ENCODE results near the gene TMEM250. TPM values are rescaled to one million over a fixed set of nuclear protein-coding genes. Genes with fewer than 3 reads are reported as not detected.

TMEM250 gene
- total RNA-seq, 4 donors from 2014 or later, result 34.7 to 75.0 (median 69.2) TPM

DNA sequence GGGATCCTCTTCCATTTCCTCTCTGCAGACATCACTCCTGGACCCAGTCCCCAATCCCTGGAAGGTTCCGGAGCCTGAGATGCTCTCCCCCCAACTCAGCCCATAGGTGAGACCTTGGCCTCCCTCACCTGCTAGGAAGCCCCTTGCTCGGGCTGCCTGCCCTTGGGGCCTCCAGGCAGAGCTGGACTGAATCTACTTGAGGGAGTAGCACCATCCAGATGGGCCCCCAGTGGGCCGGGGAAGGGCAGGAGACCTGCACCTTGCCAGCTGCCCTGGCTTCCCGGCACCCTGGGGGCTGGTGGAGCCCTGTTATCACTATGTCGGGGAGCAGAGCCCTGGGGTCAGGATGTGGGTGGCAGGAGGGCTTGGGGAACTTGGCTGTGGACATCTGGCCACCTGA is 26.9 kb upstream of the TMEM250 start:
- DNase-seq, result no peak
- no peak overlapping the region for H3K27ac ChIP-seq
- H3K4me3 ChIP-seq, result no peak overlapping the region
- H3K36me3 ChIP-seq, result no peaks in the 10 kb centered on the region
- TF ChIP-seq, protein P1, sequence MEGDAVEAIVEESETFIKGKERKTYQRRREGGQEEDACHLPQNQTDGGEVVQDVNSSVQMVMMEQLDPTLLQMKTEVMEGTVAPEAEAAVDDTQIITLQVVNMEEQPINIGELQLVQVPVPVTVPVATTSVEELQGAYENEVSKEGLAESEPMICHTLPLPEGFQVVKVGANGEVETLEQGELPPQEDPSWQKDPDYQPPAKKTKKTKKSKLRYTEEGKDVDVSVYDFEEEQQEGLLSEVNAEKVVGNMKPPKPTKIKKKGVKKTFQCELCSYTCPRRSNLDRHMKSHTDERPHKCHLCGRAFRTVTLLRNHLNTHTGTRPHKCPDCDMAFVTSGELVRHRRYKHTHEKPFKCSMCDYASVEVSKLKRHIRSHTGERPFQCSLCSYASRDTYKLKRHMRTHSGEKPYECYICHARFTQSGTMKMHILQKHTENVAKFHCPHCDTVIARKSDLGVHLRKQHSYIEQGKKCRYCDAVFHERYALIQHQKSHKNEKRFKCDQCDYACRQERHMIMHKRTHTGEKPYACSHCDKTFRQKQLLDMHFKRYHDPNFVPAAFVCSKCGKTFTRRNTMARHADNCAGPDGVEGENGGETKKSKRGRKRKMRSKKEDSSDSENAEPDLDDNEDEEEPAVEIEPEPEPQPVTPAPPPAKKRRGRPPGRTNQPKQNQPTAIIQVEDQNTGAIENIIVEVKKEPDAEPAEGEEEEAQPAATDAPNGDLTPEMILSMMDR (IDR thresholded peaks at IDR 0.05), result no peak
- no peak for TF ChIP-seq POLR2A (IDR thresholded peaks at IDR 0.05)
- no peaks in the 10 kb centered on the region for H3K27me3 ChIP-seq
- H3K9me3 ChIP-seq, result no peaks in the 10 kb centered on the region
- no peaks in the 10 kb centered on the region for H3K4me1 ChIP-seq

DNA sequence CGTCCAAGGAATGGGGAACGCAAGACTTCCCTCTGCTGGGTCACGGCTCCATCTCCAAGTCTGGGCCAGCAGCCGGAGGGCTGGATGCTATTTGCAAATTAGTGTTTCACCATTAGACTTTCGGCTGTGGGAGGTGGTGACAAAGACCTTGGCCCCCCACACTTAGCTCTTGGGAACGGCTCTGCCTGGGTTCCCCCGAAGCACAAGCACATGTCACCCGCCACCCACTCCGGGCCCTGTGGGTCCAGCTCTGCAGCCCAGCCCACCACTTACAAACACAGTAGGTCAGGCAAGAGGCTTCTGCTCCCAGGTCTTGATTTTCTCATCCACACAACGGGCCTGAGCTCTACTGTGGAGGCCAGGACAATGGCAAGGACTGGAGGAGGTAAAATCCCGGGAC is 25.8 kb upstream of the TMEM250 start:
- TF ChIP-seq, protein P1 (IDR thresholded peaks at IDR 0.05), result no peak
- no peak for TF ChIP-seq POLR2A (IDR thresholded peaks at IDR 0.05)
- Histone ChIP-seq H3K27ac (no peak overlapping the region), H3K9me3 (no peaks in the 10 kb centered on the region), H3K4me3 (no peak overlapping the region), H3K4me1 (no peaks in the 10 kb centered on the region), H3K36me3 (no peaks in the 10 kb centered on the region), H3K27me3 (no peaks in the 10 kb centered on the region)
- no peak for DNase-seq

GRCh38 chr9:136143215-136144001 is 24.7 kb upstream of the TMEM250 start:
- Histone ChIP-seq H3K4me3 (no peak overlapping the region), H3K9me3 (no peaks in the 10 kb centered on the region), H3K4me1 (no peaks in the 10 kb centered on the region), H3K36me3 (no peaks in the 10 kb centered on the region), H3K27ac (no peak overlapping the region), H3K27me3 (no peaks in the 10 kb centered on the region)
- DNase-seq, result no peak
- TF ChIP-seq, protein P1 (IDR thresholded peaks at IDR 0.05), result peak in 2 of 6 experiments; percentile 5 to 12
- no peak for TF ChIP-seq POLR2A (IDR thresholded peaks at IDR 0.05)

DNA sequence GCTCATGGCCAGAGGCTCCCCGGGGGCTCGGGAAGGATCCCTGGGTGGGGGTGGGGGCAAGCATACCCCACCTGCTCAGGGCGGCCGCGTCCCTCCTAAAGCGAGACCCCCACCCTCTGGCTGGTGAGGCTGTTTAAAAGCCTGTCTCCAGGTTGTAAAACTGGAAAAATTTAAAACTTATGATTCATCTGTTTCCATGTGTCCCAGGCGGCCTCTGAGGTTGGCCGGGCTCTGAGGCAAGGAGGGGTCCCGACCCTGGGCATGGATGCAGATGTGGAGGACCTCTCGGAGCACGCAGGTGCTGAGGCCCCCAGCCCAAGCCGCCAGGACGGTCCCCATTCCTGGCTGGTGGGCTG is 24.2 kb upstream of the TMEM250 start:
- H3K36me3 ChIP-seq, result no peaks in the 10 kb centered on the region
- H3K27me3 ChIP-seq, result no peaks in the 10 kb centered on the region
- no peak for TF ChIP-seq POLR2A (IDR thresholded peaks at IDR 0.05)
- TF ChIP-seq, protein P1 (IDR thresholded peaks at IDR 0.05), result no peak
- no peak overlapping the region for H3K4me3 ChIP-seq
- DNase-seq, result no peak
- no peaks in the 10 kb centered on the region for H3K4me1 ChIP-seq
- H3K27ac ChIP-seq, result no peak overlapping the region
- H3K9me3 ChIP-seq, result no peaks in the 10 kb centered on the region

DNA sequence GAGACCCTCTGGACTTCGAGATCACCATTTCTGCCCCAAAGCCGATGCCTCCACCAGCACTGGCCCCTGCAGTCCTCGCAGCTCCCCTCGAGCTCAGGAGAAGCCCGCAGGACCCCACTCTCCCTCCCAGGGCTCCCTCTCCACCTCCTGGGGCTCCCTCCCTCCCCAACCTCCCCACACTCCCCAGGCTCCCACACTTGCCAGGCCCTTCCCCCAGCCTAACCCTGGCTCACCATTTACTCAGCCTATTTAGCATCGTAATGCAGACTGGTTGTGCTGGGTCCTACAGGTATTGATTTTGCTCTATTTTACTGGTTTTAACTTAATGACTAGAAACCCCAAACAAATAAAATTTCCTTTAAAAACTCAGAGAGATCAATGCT is 23.7 kb upstream of the TMEM250 start:
- H3K4me3 ChIP-seq, result no peak overlapping the region
- no peak for DNase-seq
- H3K27ac ChIP-seq, result no peak overlapping the region
- H3K9me3 ChIP-seq, result no peaks in the 10 kb centered on the region
- H3K36me3 ChIP-seq, result no peaks in the 10 kb centered on the region
- H3K4me1 ChIP-seq, result no peaks in the 10 kb centered on the region
- no peaks in the 10 kb centered on the region for H3K27me3 ChIP-seq
- TF ChIP-seq, protein P1 (IDR thresholded peaks at IDR 0.05), result no peak
- TF ChIP-seq POLR2A (IDR thresholded peaks at IDR 0.05), result no peak
